Measurements from ENCODE around the gene TTLL8.

- TF ChIP-seq CTCF (IDR thresholded peaks at IDR 0.05; ENCODE audit: poor library complexity), result no peak
- TF ChIP-seq EZH2phosphoT487 (IDR thresholded peaks at IDR 0.05; ENCODE audit: low read depth, severe bottlenecking, unreplicated experiment), result no peak
- no peak for TF ChIP-seq EZH2 (IDR thresholded peaks at IDR 0.05; ENCODE audit: borderline replicate concordance)
Measured at GRCh38 chr22:49999946-50000586, 58.0 kb downstream of the TTLL8 start.
